Peyer's patch (tissue), 4 donors: ENCODE results near the gene NHSL2.

Experiments used
- POLR2A ChIP-seq, 2 donors: fragments of 450-650 bp; IDR thresholded peaks; one replicate each; pipeline ENCODE4 v1.5.1; 2017; ENCODE audit warnings: antibody characterized with exemption in 2 of 2, mild to moderate bottlenecking in 2 of 2, moderate library complexity in 2 of 2
- TF ChIP-seq, protein P1 (sequence below), 6 experiments: fragments of 450-650 bp in 4 of 6; fragments of 200-600 bp in 2 of 6; sonication (generic) in 1 of 6; IDR thresholded peaks; one replicate each; pipeline ENCODE4 v1.5.1; 2017 to 2019; ENCODE audit warnings: antibody characterized with exemption in 6 of 6, mild to moderate bottlenecking in 3 of 6, moderate library complexity in 1 of 6

DNA sequence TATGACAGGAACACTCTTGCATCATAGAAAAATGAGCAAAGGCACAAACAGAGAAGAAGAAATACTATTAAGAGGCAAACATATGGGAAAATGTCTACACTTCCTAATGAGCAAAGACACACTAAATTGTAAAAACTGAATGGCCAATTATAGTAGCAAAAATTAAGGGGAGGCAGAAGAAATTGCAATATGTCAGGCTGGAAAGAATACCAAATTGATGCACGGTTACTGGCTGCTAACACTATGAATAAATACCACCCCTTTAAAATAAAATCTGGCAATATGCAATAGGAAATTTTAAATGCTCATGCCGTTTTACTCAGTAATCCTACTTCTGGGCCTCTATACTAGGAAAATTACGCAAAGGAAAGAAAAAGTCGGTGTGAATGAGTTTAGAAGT is 254.9 kb downstream of the NHSL2 start:
- TF ChIP-seq, protein P1, sequence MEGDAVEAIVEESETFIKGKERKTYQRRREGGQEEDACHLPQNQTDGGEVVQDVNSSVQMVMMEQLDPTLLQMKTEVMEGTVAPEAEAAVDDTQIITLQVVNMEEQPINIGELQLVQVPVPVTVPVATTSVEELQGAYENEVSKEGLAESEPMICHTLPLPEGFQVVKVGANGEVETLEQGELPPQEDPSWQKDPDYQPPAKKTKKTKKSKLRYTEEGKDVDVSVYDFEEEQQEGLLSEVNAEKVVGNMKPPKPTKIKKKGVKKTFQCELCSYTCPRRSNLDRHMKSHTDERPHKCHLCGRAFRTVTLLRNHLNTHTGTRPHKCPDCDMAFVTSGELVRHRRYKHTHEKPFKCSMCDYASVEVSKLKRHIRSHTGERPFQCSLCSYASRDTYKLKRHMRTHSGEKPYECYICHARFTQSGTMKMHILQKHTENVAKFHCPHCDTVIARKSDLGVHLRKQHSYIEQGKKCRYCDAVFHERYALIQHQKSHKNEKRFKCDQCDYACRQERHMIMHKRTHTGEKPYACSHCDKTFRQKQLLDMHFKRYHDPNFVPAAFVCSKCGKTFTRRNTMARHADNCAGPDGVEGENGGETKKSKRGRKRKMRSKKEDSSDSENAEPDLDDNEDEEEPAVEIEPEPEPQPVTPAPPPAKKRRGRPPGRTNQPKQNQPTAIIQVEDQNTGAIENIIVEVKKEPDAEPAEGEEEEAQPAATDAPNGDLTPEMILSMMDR (IDR thresholded peaks at IDR 0.05) = no peak
- TF ChIP-seq POLR2A (IDR thresholded peaks at IDR 0.05) = no peak
